DOHH2 (cell line): ENCODE results near the gene LRRC3B.

Experiments
- H3F3A ChIP-seq: fragments of 200-600 bp; sonication (generic), shearing (Covaris generic); 2 replicates; pipeline ENCODE4 v1.6.0; 2016; ENCODE audit warnings: antibody characterized with exemption, mild to moderate bottlenecking; ENCODE audit not compliant: control insufficient read depth, insufficient read depth
- H3K27ac ChIP-seq: fragments of 200-600 bp; sonication (generic); 2 replicates; pipeline ENCODE4 v1.5.1; 2014; ENCODE audit warnings: low read depth, mild to moderate bottlenecking, low read length, moderate library complexity
- H3K27me3 ChIP-seq: fragments of 200-600 bp; sonication (generic); 2 replicates; pipeline ENCODE4 v1.6.1; 2014; ENCODE audit warnings: mild to moderate bottlenecking, low read length, mixed read lengths; ENCODE audit not compliant: control insufficient read depth
- H3K36me3 ChIP-seq: fragments of 200-600 bp; sonication (generic); 2 replicates; pipeline ENCODE4 v1.6.1; 2014; ENCODE audit warnings: mild to moderate bottlenecking, low read length, moderate library complexity, mixed read lengths; ENCODE audit not compliant: control insufficient read depth
- H3K4me1 ChIP-seq: fragments of 200-600 bp; sonication (generic); 2 replicates; pipeline ENCODE4 v1.6.1; 2014; ENCODE audit warnings: mild to moderate bottlenecking, low read length, mixed read lengths; ENCODE audit not compliant: control insufficient read depth
- H3K4me2 ChIP-seq: fragments of 200-600 bp; sonication (generic); 2 replicates; pipeline ENCODE4 v1.6.0; 2014; ENCODE audit warnings: mild to moderate bottlenecking, low read length, moderate library complexity
- H3K4me3 ChIP-seq: fragments of 200-600 bp; sonication (generic); 2 replicates; pipeline ENCODE4 v1.5.1; 2014; ENCODE audit warnings: mild to moderate bottlenecking, low read length, mixed read lengths
- H3K79me2 ChIP-seq: fragments of 200-600 bp; sonication (generic); 2 replicates; pipeline ENCODE4 v1.6.1; 2014; ENCODE audit warnings: mild to moderate bottlenecking, low read length, mixed read lengths; ENCODE audit not compliant: control insufficient read depth
- H3K9me2 ChIP-seq: fragments of 200-600 bp; sonication (generic); replicated peaks from 2 replicates; pipeline ENCODE4 v1.6.1; 2014; ENCODE audit warnings: mild to moderate bottlenecking, low read length, mixed read lengths; ENCODE audit not compliant: control insufficient read depth
- H3K9me3 ChIP-seq: fragments of 200-600 bp; sonication (generic); 2 replicates; pipeline ENCODE4 v1.6.1; 2014; ENCODE audit warnings: antibody characterized with exemption, low read length, mixed read lengths; ENCODE audit not compliant: control insufficient read depth, insufficient read depth
- H4K20me1 ChIP-seq: fragments of 200-600 bp; sonication (generic); 2 replicates; pipeline ENCODE4 v1.6.0; 2014; ENCODE audit warnings: low read depth, mild to moderate bottlenecking, antibody characterized with exemption, low read length, moderate library complexity; ENCODE audit not compliant: control insufficient read depth, insufficient read depth
- EZH2phosphoT487 ChIP-seq: fragments of 200-600 bp; sonication (generic); IDR thresholded peaks from 2 replicates; pipeline ENCODE4 v1.6.1; 2017; ENCODE audit warnings: borderline replicate concordance, mild to moderate bottlenecking, antibody characterized with exemption, low read length, moderate library complexity, mixed read lengths
- TF ChIP-seq, protein P1 (sequence below): fragments of 200-600 bp; sonication (generic); IDR thresholded peaks from one replicate; pipeline ENCODE4 v1.5.1; 2014; ENCODE audit warnings: antibody characterized with exemption, mild to moderate bottlenecking, low read depth, low read length; ENCODE audit not compliant: poor library complexity, severe bottlenecking

LRRC3B gene

DNA sequence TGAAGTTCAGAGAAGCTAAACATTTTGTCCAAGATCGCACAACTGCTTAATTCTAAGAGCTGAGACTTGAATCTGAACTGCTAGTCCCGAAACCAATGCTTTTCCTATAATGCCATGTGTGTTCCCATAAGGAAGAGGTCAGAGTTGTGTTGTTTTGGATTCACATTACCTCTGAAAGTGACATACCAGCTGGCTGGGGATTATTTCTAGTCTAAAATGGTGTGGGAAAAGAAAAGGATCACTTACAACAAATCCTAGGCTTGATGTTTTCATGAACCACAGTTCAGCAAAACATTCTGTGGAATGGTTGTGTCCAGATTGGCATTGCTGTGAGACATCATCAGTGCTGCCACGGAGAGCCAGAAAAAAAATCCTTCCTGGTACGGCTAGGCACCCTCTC is 35.0 kb upstream of the LRRC3B start:
- TF ChIP-seq, protein P1, sequence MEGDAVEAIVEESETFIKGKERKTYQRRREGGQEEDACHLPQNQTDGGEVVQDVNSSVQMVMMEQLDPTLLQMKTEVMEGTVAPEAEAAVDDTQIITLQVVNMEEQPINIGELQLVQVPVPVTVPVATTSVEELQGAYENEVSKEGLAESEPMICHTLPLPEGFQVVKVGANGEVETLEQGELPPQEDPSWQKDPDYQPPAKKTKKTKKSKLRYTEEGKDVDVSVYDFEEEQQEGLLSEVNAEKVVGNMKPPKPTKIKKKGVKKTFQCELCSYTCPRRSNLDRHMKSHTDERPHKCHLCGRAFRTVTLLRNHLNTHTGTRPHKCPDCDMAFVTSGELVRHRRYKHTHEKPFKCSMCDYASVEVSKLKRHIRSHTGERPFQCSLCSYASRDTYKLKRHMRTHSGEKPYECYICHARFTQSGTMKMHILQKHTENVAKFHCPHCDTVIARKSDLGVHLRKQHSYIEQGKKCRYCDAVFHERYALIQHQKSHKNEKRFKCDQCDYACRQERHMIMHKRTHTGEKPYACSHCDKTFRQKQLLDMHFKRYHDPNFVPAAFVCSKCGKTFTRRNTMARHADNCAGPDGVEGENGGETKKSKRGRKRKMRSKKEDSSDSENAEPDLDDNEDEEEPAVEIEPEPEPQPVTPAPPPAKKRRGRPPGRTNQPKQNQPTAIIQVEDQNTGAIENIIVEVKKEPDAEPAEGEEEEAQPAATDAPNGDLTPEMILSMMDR, result no peak
- no peak for TF ChIP-seq EZH2phosphoT487
- Histone ChIP-seq H3K79me2 (no peaks in the 10 kb centered on the region), H4K20me1 (no peaks in the 10 kb centered on the region), H3K4me1 (no peaks in the 10 kb centered on the region), H3K4me3 (no peak overlapping the region), H3K9me2 (no peaks in the 10 kb centered on the region), H3F3A (no peaks in the 10 kb centered on the region), H3K9me3 (no peaks in the 10 kb centered on the region), H3K27ac (no peak overlapping the region), H3K36me3 (no peaks in the 10 kb centered on the region), H3K27me3 (no peaks in the 10 kb centered on the region), H3K4me2 (no peak overlapping the region)

DNA sequence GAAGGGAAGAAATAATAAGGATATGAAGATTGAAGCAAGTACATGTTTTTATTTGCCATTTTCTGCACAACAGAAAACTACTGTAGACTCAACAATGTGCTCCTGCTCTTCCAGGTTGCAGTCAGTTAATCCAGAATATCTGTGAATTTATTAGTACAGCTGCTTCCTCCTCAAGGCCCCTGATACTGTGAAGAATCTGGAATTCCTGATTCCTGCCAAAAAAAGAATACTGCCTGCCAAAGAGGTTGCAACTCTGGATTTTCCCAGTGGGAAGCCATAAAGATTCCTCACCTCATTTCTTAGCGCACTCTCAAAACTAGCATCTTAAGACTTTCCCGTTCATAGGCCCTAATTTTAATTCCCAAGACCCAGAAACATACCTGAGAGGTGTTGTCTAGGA is 33.6 kb upstream of the LRRC3B start:
- Histone ChIP-seq H3K9me2 (no peaks in the 10 kb centered on the region), H3K4me1 (no peaks in the 10 kb centered on the region), H3F3A (no peaks in the 10 kb centered on the region), H3K4me3 (no peak overlapping the region), H4K20me1 (no peaks in the 10 kb centered on the region), H3K79me2 (no peaks in the 10 kb centered on the region), H3K27ac (no peak overlapping the region), H3K9me3 (no peaks in the 10 kb centered on the region), H3K27me3 (no peaks in the 10 kb centered on the region), H3K4me2 (no peak overlapping the region), H3K36me3 (no peaks in the 10 kb centered on the region)
- no peak for TF ChIP-seq EZH2phosphoT487
- TF ChIP-seq, protein P1, result no peak

DNA sequence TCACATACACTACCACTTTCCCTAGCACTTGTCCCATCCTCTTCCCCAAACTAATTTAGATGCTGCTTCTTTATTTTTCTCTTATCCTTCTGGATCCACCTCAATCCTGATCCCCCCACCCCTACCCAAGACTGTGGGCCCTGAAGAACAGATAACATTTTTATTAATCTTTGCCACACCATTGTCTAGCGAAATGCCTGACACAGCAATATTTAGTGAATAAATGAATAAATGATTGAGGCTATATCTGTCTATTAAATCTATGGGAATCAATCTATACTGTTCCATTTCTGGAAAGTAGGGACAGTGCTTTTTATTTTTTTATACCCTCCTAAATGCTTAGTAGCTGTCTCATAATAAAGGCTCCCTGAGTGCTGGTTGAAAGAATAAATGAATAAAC is 32.9 kb upstream of the LRRC3B start:
- H4K20me1 ChIP-seq, result no peaks in the 10 kb centered on the region
- H3K27ac ChIP-seq, result no peak overlapping the region
- H3K4me1 ChIP-seq, result no peaks in the 10 kb centered on the region
- no peaks in the 10 kb centered on the region for H3K36me3 ChIP-seq
- no peaks in the 10 kb centered on the region for H3K27me3 ChIP-seq
- no peaks in the 10 kb centered on the region for H3K9me2 ChIP-seq
- H3K79me2 ChIP-seq, result no peaks in the 10 kb centered on the region
- TF ChIP-seq EZH2phosphoT487, result no peak
- TF ChIP-seq, protein P1, result no peak
- no peaks in the 10 kb centered on the region for H3F3A ChIP-seq
- no peak overlapping the region for H3K4me2 ChIP-seq
- H3K4me3 ChIP-seq, result no peak overlapping the region
- H3K9me3 ChIP-seq, result no peaks in the 10 kb centered on the region
